ENCODE measurements around the gene MED23. TPM values are rescaled to one million over a fixed set of nuclear protein-coding genes. Genes with fewer than 3 reads are reported as not detected.

The MED23 gene
- total RNA-seq, 2 donors from 2014 or later = 11.9 to 18.2 TPM

DNA sequence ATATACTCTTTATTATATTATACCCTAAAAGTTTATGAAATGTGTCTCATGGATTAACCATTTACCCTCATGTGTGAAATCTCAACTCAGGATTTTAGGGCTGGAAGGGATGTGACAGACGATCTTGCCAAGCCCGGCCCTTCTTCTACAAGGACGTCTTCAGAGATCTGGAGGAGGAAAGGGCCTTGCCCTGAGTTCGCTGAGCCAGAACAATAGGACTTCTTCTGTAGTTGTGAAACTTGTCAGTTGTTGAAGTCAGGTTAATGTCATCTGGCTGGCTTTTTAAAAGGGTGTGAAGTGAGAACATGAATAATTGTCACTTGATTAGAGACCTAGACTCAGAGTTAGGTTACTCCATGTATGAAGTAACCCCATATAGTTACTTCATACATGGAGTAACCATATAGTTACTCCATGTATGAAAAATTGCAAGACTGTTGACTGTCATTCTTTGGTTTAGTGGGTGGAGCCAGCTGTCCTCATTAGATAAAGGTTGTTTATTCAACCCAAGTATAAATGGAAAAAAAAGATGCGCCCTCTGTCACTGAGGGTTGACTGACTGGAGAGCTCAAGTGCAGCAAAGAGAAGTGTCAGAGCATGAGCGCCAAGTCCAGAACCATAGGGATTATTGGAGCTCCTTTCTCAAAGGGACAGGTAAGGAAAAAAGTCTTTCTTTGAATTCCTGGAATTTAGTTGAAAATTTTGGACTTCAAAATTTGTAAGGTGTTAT lies 55.2 kb downstream of the MED23 start, which contains the start of gene ARG1:
TSS of gene ARG1 (plus strand) at position 541 of the 730 bp plus-strand sequence. CDS start at position 598, 57 bp downstream.
- H3K9me3 ChIP-seq = no peaks in the 10 kb centered on the region
- no peak within 1 kb of the TSS for H3K27ac ChIP-seq
- no peaks in the 10 kb centered on the region for H3K27me3 ChIP-seq
- 87 to 93% methylated on average over 6 of the region's 6 CpGs for whole genome bisulfite sequencing, 2 donors
- TF ChIP-seq POLR2A (IDR thresholded peaks at IDR 0.05) = no peak
- TF ChIP-seq, protein P1, sequence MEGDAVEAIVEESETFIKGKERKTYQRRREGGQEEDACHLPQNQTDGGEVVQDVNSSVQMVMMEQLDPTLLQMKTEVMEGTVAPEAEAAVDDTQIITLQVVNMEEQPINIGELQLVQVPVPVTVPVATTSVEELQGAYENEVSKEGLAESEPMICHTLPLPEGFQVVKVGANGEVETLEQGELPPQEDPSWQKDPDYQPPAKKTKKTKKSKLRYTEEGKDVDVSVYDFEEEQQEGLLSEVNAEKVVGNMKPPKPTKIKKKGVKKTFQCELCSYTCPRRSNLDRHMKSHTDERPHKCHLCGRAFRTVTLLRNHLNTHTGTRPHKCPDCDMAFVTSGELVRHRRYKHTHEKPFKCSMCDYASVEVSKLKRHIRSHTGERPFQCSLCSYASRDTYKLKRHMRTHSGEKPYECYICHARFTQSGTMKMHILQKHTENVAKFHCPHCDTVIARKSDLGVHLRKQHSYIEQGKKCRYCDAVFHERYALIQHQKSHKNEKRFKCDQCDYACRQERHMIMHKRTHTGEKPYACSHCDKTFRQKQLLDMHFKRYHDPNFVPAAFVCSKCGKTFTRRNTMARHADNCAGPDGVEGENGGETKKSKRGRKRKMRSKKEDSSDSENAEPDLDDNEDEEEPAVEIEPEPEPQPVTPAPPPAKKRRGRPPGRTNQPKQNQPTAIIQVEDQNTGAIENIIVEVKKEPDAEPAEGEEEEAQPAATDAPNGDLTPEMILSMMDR (IDR thresholded peaks at IDR 0.05) = no peak
- no peaks in the 10 kb centered on the region for H3K36me3 ChIP-seq (replicated peaks in 1 of 2; ENCODE audit: insufficient read depth in 1 of 2, low read depth in 2 of 2)
- H3K4me1 ChIP-seq = no peaks in the 10 kb centered on the region
- intact Hi-C loops (cut with DNase I) = no loop called here
- ATAC-seq = no peak
- no peak for DNase-seq
- H3K4me3 ChIP-seq = no peak within 1 kb of the TSS

DNA sequence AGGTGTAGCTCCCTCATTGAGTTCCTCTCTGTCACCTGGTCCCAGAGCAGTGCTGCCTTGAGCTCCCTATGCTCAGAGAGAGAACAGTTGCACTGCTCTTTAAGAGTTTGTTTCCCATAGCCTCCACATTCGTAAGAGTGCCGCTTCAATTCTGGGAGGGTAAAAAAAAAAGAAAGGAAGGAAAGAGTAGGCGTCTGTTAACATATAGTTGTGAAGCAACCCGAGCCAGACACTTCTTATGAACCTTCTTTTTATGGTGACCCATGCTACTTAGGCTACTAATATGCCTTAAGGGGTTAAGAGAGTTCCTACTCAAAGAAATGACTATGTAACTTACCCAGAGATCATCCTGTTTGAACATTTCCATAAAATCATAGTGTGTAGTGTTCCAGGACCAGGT lies 59.3 kb downstream of the MED23 start:
- TF ChIP-seq, protein P1 (IDR thresholded peaks at IDR 0.05) = no peak
- TF ChIP-seq POLR2A (IDR thresholded peaks at IDR 0.05) = no peak
- ATAC-seq (no peak), DNase-seq (no peak)
- 70 to 93% methylated on average over 4 of the region's 4 CpGs for WGBS, 2 donors
- intact Hi-C loops (cut with DNase I) = no loop called here
- H3K36me3 ChIP-seq (replicated peaks in 1 of 2; ENCODE audit: insufficient read depth in 1 of 2, low read depth in 2 of 2) = no peaks in the 10 kb centered on the region
- H3K27me3 ChIP-seq = no peaks in the 10 kb centered on the region
- H3K9me3 ChIP-seq = no peaks in the 10 kb centered on the region
- H3K27ac ChIP-seq = no peak overlapping the region
- no peak overlapping the region for H3K4me3 ChIP-seq
- H3K4me1 ChIP-seq = no peaks in the 10 kb centered on the region

DNA sequence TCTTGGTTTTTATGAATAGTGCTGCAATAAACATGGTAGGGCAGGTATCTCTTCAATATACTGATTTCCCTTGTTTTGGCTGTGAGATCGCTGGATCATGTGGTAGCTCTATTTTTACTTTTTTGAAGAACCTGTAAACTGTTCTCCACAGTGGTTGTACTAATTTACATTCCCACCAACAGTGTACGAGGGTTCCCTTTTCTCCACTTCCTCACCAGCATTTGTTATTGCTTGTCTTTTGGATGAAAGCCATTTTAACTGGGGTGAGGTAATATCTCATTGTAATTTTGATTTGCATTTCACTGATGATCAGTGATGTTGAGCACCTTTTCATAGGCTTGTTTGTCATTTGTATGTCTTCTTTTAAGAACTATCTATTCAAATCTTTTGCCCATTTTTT lies 63.0 kb downstream of the MED23 start:
- no peak overlapping the region for H3K4me3 ChIP-seq
- TF ChIP-seq, protein P1 (IDR thresholded peaks at IDR 0.05) = no peak
- TF ChIP-seq POLR2A (IDR thresholded peaks at IDR 0.05) = no peak
- intact Hi-C loops (cut with DNase I) = no loop called here
- no peak overlapping the region for H3K27ac ChIP-seq
- 64 to 76% methylated on average over 2 of the region's 2 CpGs for WGBS, 2 donors
- DNase-seq (no peak), ATAC-seq (no peak)
- H3K9me3 ChIP-seq = no peaks in the 10 kb centered on the region
- H3K27me3 ChIP-seq = no peaks in the 10 kb centered on the region
- no peaks in the 10 kb centered on the region for H3K36me3 ChIP-seq (replicated peaks in 1 of 2; ENCODE audit: insufficient read depth in 1 of 2, low read depth in 2 of 2)
- no peaks in the 10 kb centered on the region for H3K4me1 ChIP-seq

DNA sequence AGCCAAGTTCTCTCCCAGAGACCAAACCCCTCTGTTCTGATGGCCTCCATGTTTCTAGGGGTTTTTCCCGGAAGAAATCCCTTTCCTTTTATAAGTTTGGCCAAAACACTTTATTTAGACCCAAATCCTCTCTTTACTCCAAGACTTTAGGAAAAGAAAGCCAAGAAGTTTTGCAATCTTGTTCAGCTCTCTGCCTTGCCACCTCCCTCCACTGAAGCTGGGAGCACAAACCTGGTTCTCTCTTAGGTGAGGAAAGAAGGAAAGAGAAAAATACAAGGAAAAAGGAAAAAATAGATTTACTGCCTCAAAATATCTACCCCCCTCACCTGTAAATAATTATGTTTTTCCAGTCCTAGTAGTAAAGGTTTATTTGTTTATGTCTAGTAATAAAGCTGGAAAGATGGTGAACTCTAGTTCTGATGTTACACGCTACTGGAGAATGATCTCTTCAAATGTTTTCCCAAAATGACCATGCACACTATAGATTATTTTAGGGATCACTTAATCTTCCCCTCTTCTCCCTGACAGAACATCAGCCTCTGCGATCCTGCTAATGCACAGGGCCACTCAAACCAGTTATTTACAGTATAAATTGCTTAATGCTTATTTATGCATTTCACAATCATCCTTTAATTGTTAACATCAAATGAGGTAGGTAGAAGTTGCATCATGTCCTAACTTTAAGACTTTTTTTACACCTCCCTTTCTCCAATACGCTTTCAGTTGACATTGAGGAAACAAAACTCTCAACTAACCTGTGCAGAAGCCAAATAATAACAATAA lies 65.9 kb downstream of the MED23 start:
- WGBS, 2 donors = 84 to 93% methylated on average over 4 of the region's 4 CpGs
- intact Hi-C loops (cut with DNase I) = no loop called here
- H3K9me3 ChIP-seq = no peaks in the 10 kb centered on the region
- TF ChIP-seq, protein P1 (IDR thresholded peaks at IDR 0.05) = no peak
- TF ChIP-seq POLR2A (IDR thresholded peaks at IDR 0.05) = no peak
- no peak overlapping the region for H3K27ac ChIP-seq
- DNase-seq = no peak
- H3K27me3 ChIP-seq = no peaks in the 10 kb centered on the region
- no peaks in the 10 kb centered on the region for H3K36me3 ChIP-seq (replicated peaks in 1 of 2; ENCODE audit: insufficient read depth in 1 of 2, low read depth in 2 of 2)
- no peaks in the 10 kb centered on the region for H3K4me1 ChIP-seq
- no peak overlapping the region for H3K4me3 ChIP-seq
- ATAC-seq = no peak
